Epithelial cell of esophagus (primary cell): Measurements from ENCODE around the gene CDC6.

Source experiments
- DNase-seq: peaks from one replicate; pipeline ENCODE4 v3.0.0; 2010; ENCODE audit warnings: low read depth
- H3K4me3 ChIP-seq: 2 replicates; pipeline ENCODE4 v1.5.1; 2011; ENCODE audit warnings: mild to moderate bottlenecking, low read length, control low read depth
- TF ChIP-seq, protein P1 (sequence below): IDR thresholded peaks from 2 replicates; pipeline ENCODE4 v1.5.1; 2011; ENCODE audit warnings: low read depth, mild to moderate bottlenecking, low read length, control low read depth, inconsistent platforms; ENCODE audit not compliant: insufficient read depth; ENCODE audit errors: missing control alignments

Gene CDC6

GRCh38 chr17:40338941-40339649 lies 51.4 kb downstream of the CDC6 start:
- TF ChIP-seq, protein P1, sequence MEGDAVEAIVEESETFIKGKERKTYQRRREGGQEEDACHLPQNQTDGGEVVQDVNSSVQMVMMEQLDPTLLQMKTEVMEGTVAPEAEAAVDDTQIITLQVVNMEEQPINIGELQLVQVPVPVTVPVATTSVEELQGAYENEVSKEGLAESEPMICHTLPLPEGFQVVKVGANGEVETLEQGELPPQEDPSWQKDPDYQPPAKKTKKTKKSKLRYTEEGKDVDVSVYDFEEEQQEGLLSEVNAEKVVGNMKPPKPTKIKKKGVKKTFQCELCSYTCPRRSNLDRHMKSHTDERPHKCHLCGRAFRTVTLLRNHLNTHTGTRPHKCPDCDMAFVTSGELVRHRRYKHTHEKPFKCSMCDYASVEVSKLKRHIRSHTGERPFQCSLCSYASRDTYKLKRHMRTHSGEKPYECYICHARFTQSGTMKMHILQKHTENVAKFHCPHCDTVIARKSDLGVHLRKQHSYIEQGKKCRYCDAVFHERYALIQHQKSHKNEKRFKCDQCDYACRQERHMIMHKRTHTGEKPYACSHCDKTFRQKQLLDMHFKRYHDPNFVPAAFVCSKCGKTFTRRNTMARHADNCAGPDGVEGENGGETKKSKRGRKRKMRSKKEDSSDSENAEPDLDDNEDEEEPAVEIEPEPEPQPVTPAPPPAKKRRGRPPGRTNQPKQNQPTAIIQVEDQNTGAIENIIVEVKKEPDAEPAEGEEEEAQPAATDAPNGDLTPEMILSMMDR: no peak
- H3K4me3 ChIP-seq: no peak overlapping the region
- DNase-seq: no peak

- no peak for DNase-seq
- H3K4me3 ChIP-seq: no peak overlapping the region
- TF ChIP-seq, protein P1: no peak
Measured at GRCh38 chr17:40340327-40340726, 52.6 kb downstream of the CDC6 start.

GRCh38 chr17:40340880-40341807 lies 53.5 kb downstream of the CDC6 start:
- TF ChIP-seq, protein P1: no peak
- peak overlapping the region; percentile 52 for H3K4me3 ChIP-seq
- peak; percentile 61 for DNase-seq

DNA sequence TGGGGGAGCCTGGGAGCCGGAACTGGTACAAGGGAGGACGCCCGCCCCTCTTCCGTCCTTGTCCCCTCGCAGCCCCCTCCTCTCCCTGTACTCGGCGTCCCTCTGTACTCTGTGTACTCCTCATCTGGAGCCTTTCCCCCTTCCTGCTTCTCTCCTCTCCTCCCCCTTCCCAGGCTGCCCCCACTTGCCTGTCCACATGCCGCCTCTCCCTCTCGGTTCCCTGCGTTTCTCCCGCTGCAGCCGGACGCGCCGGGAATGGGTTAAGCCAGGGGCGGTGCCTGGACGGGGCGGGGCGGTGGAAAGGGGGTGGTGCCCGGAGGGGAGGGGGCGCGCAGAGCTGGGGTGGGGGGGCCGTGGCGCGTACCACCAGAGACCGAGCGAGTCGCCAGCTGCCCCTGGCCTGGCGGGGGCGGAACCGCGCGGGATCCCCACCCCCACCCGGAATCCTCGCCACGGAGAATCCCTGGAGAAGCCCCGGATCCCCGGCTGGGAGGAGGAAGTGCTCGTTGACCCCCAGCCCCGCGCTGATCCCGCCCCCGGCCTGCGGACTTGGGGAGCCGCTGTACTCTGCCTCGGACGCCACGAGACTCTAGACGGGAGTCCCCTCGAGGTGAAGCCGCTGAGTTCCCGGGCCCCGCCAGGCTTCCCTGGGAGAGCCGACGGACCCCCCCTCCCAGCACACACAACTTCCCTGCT lies 54.3 kb downstream of the CDC6 start:
- TF ChIP-seq, protein P1: no peak
- DNase-seq: peak; percentile 40
- H3K4me3 ChIP-seq: peak overlapping the region; percentile 52

- H3K4me3 ChIP-seq: peak overlapping the region; percentile 52
- TF ChIP-seq, protein P1: no peak
- no peak for DNase-seq
Measured at GRCh38 chr17:40342504-40343218, 55.0 kb downstream of the CDC6 start.
